Progenitor cell of endocrine pancreas (in vitro differentiated cells): Measurements from ENCODE around the gene TMTC1. TPM values are rescaled to one million over a fixed set of nuclear protein-coding genes. Genes with fewer than 3 reads are reported as not detected.
A peak's percentile ranks its signal among the peaks of the same experiment; 100 is the strongest.

Experiments used
- DNase-seq: peaks from one replicate; pipeline ENCODE4 v3.0.0; 2021; ENCODE audit warnings: low spot score; ENCODE audit not compliant: unreplicated experiment
- H3K27ac Mint-ChIP-seq: 2 replicates; pipeline ENCODE4 v1.8.0; 2021; ENCODE audit warnings: mild to moderate bottlenecking, moderate library complexity, mixed read lengths
- H3K27me3 Mint-ChIP-seq: 2 replicates; pipeline ENCODE4 v1.8.0; 2021; ENCODE audit warnings: mixed read lengths
- H3K36me3 Mint-ChIP-seq: 2 replicates; pipeline ENCODE4 v1.8.0; 2022; ENCODE audit warnings: mixed read lengths; ENCODE audit not compliant: insufficient read depth
- H3K4me1 Mint-ChIP-seq: 2 replicates; pipeline ENCODE4 v1.8.0; 2021; ENCODE audit warnings: low read depth, mixed read lengths
- H3K4me3 Mint-ChIP-seq: 2 replicates; pipeline ENCODE4 v1.8.0; 2021; ENCODE audit warnings: low read depth, mild to moderate bottlenecking, moderate library complexity, mixed read lengths
- H3K9me3 Mint-ChIP-seq: 2 replicates; pipeline ENCODE4 v1.8.0; 2021; ENCODE audit warnings: low read depth, mixed read lengths
- CTCF ChIP-seq: fragments of 200-600 bp; sonication (generic); IDR thresholded peaks from one replicate; pipeline ENCODE4 v1.5.0; 2021; ENCODE audit warnings: antibody characterized with exemption, mild to moderate bottlenecking; ENCODE audit not compliant: unreplicated experiment
- total RNA-seq: library from RNA; stranded (reverse); gene quantifications from 2 replicates; pipeline ENCODE4 v1.2.1, GENCODE V29; 2021

TMTC1 gene
- total RNA-seq, 1 donor from 2014 or later: 19.2 TPM

- Mint-ChIP-seq H3K9me3 (no peaks in the 10 kb centered on the region), H3K36me3 (peaks cover 5% of the 10 kb centered on the region), H3K27ac (no peak overlapping the region), H3K4me1 (no peaks in the 10 kb centered on the region), H3K4me3 (no peak overlapping the region), H3K27me3 (no peaks in the 10 kb centered on the region)
- no peak for DNase-seq
- peak; percentile 26 for TF ChIP-seq CTCF
Observed at GRCh38 chr12:29517264-29517663, 266.5 kb downstream of the TMTC1 start.

GRCh38 chr12:29516431-29516875, 267.3 kb downstream of the TMTC1 start:
- no peak for DNase-seq
- H3K36me3 Mint-ChIP-seq: peaks cover 5% of the 10 kb centered on the region
- no peaks in the 10 kb centered on the region for H3K9me3 Mint-ChIP-seq
- no peak overlapping the region for H3K27ac Mint-ChIP-seq
- no peak for TF ChIP-seq CTCF
- no peak overlapping the region for H3K4me3 Mint-ChIP-seq
- H3K27me3 Mint-ChIP-seq: no peaks in the 10 kb centered on the region
- H3K4me1 Mint-ChIP-seq: peaks cover 2% of the 10 kb centered on the region

GRCh38 chr12:29510591-29511185, 273.1 kb downstream of the TMTC1 start:
- H3K9me3 Mint-ChIP-seq: no peaks in the 10 kb centered on the region

GRCh38 chr12:29509503-29509902, 274.2 kb downstream of the TMTC1 start:
- no peak for DNase-seq
- H3K36me3 Mint-ChIP-seq: peaks cover 5% of the 10 kb centered on the region
- H3K27ac Mint-ChIP-seq: no peak overlapping the region
- H3K27me3 Mint-ChIP-seq: no peaks in the 10 kb centered on the region
- peaks cover 8% of the 10 kb centered on the region for H3K4me1 Mint-ChIP-seq
- no peak overlapping the region for H3K4me3 Mint-ChIP-seq
- TF ChIP-seq CTCF: no peak
- H3K9me3 Mint-ChIP-seq: no peaks in the 10 kb centered on the region

More at GRCh38 chr12:29510591-29511185, 273.1 kb downstream of the TMTC1 start:
- H3K36me3 Mint-ChIP-seq: peaks cover 6% of the 10 kb centered on the region
- H3K27me3 Mint-ChIP-seq: no peaks in the 10 kb centered on the region
- H3K27ac Mint-ChIP-seq: no peak overlapping the region
- DNase-seq: no peak
- no peak for TF ChIP-seq CTCF
- peaks cover 8% of the 10 kb centered on the region for H3K4me1 Mint-ChIP-seq
- H3K4me3 Mint-ChIP-seq: no peak overlapping the region

- no peak for TF ChIP-seq CTCF
- H3K9me3 Mint-ChIP-seq: no peaks in the 10 kb centered on the region
- H3K4me3 Mint-ChIP-seq: no peak overlapping the region
- no peaks in the 10 kb centered on the region for H3K27me3 Mint-ChIP-seq
- no peak overlapping the region for H3K27ac Mint-ChIP-seq
- no peak for DNase-seq
- peaks cover 2% of the 10 kb centered on the region for H3K36me3 Mint-ChIP-seq
- H3K4me1 Mint-ChIP-seq: peaks cover 8% of the 10 kb centered on the region
Observed at GRCh38 chr12:29508949-29509348, 274.8 kb downstream of the TMTC1 start.
